ENCODE data around the gene MEIS3.

Gene MEIS3

GRCh38 chr19:47435196-47435595 lies 15.9 kb upstream of the MEIS3 start:
- DNase-seq, result no peak

GRCh38 chr19:47434088-47434487 lies 14.8 kb upstream of the MEIS3 start:
- DNase-seq, result no peak

GRCh38 chr19:47433121-47433520 lies 13.8 kb upstream of the MEIS3 start:
- DNase-seq, result no peak

GRCh38 chr19:47432499-47432898 lies 13.2 kb upstream of the MEIS3 start:
- DNase-seq, result no peak

GRCh38 chr19:47432091-47432490 lies 12.8 kb upstream of the MEIS3 start:
- DNase-seq, result no peak

- DNase-seq, result peak; percentile 17
These were observed 10.9 kb upstream of the MEIS3 start for GRCh38 chr19:47430041-47430802.

- DNase-seq, result no peak
These were observed 9.9 kb upstream of the MEIS3 start for GRCh38 chr19:47429140-47429793.

- DNase-seq, result peak; percentile 90
These were observed 9.0 kb upstream of the MEIS3 start for GRCh38 chr19:47428177-47428894.

GRCh38 chr19:47427241-47428176 lies 8.2 kb upstream of the MEIS3 start:
- DNase-seq, result peak; percentile 51

- no peak for DNase-seq
These were observed 4.0 kb upstream of the MEIS3 start for GRCh38 chr19:47423203-47423882.

GRCh38 chr19:47422417-47423163 lies 3.3 kb upstream of the MEIS3 start:
- no peak for DNase-seq

- no peak for DNase-seq
These were observed 2.6 kb upstream of the MEIS3 start for GRCh38 chr19:47421844-47422395.

GRCh38 chr19:47421244-47421786 lies 2.0 kb upstream of the MEIS3 start:
- DNase-seq, result no peak

- DNase-seq, result no peak
These were observed 462 bp upstream of the MEIS3 start for GRCh38 chr19:47419789-47420188.

- DNase-seq, result no peak
These were observed 666 bp downstream of the MEIS3 start for GRCh38 chr19:47418692-47419029.

- DNase-seq, result no peak
These were observed 1.3 kb downstream of the MEIS3 start for GRCh38 chr19:47417746-47418691.

GRCh38 chr19:47417107-47417745 lies 2.1 kb downstream of the MEIS3 start:
- no peak for DNase-seq

GRCh38 chr19:47416643-47416985 lies 2.7 kb downstream of the MEIS3 start:
- DNase-seq, result no peak

- DNase-seq, result no peak
These were observed 3.2 kb downstream of the MEIS3 start for GRCh38 chr19:47415953-47416642.

All from CD4-positive, alpha-beta T cell treated with Interferon gamma for 1 hour (primary cell).